ENCODE data around the gene AP2A2.

AP2A2 gene

DNA sequence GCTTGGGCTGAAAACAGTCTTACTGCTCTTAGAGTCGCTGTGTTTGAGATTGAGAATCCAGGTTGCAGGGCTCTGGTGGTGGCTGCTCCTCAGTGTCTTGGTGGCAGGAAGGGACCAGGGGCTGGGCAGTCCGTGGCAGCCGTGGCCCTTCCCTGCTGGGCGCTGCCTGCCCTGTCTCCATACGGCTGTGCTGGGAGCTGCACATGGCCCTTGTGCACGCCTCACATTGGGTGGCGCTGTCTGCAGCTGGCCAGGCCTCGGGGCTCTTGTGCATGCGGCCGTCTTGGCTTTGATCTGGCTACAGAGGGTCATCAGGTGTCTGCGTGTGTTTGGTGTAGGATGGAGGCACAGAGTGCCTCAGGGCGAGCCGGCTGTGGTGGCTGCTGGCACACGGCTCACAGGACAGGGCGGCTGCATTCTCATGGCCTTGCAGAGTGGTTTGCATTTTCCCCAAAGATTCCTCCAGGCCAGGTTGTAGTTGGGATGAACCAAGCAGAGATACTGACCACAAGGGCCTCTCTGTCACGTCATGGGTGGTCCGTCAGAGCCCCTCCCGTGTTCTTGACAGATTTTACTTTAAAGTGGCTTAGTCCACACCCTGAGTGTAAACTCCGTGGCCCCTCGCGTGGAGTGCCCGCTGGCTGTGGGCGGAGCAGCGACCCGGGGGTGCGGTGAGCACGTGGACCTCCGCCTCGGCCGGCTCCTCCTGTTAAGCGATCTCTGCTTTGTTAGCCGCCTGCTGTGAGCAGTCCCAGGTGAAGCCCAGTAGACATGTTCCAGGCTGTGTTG lies 76.1 kb downstream of the AP2A2 start:
- H3K36me3 ChIP-seq (ENCODE audit: control insufficient read depth in 2 of 2, insufficient read depth in 1 of 2, low read length in 2 of 2): peaks cover 3 to 84% of the 10 kb centered on the region in 2 experiments; a peak in 2 of 3 replicates
- ChIA-PET CTCF (interaction anchor here (0.9 kb wide), 1 partner anchor 551 kb away, joined by 3 read pairs; no protein-coding TSS in a partner anchor), POLR2A (no interaction called here)
- no peaks in the 10 kb centered on the region for H3K4me1 ChIP-seq (ENCODE audit: control insufficient read depth, insufficient read depth, low read length)
- H3K4me3 ChIP-seq (ENCODE audit: low read depth, low read length): no peak overlapping the region
- H3K27ac ChIP-seq (ENCODE audit: extremely low read depth, low read depth, low read length): no peak overlapping the region
- H3K9me3 ChIP-seq (ENCODE audit: control insufficient read depth, insufficient read depth, low read depth, low read length): no peaks in the 10 kb centered on the region
- TF ChIP-seq ZNF843 (tag by site-specific recombination; IDR thresholded peaks at IDR 0.05) (no peak), ZBTB20 (tag by site-specific recombination; IDR thresholded peaks at IDR 0.05) (no peak), ZNF837 (tag by site-specific recombination; IDR thresholded peaks at IDR 0.05) (no peak), ZNF629 (tag by site-specific recombination; IDR thresholded peaks at IDR 0.05) (no peak), ZNF830 (tag by site-specific recombination; IDR thresholded peaks at IDR 0.05; ENCODE audit: low read depth) (no peak), ZNF677 (tag by site-specific recombination; IDR thresholded peaks at IDR 0.05) (no peak), ZNF548 (tag by site-specific recombination; IDR thresholded peaks at IDR 0.05) (no peak), ZBTB48 (tag by site-specific recombination; IDR thresholded peaks at IDR 0.05) (no peak), ZNF24 (tag by site-specific recombination; IDR thresholded peaks at IDR 0.05) (no peak), ZNF433 (tag by site-specific recombination; IDR thresholded peaks at IDR 0.05; ENCODE audit: low read depth) (no peak)
- TF ChIP-seq, protein P1, sequence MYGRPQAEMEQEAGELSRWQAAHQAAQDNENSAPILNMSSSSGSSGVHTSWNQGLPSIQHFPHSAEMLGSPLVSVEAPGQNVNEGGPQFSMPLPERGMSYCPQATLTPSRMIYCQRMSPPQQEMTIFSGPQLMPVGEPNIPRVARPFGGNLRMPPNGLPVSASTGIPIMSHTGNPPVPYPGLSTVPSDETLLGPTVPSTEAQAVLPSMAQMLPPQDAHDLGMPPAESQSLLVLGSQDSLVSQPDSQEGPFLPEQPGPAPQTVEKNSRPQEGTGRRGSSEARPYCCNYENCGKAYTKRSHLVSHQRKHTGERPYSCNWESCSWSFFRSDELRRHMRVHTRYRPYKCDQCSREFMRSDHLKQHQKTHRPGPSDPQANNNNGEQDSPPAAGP (tag by site-specific recombination; IDR thresholded peaks at IDR 0.05): no peak
- TF ChIP-seq, protein P2, sequence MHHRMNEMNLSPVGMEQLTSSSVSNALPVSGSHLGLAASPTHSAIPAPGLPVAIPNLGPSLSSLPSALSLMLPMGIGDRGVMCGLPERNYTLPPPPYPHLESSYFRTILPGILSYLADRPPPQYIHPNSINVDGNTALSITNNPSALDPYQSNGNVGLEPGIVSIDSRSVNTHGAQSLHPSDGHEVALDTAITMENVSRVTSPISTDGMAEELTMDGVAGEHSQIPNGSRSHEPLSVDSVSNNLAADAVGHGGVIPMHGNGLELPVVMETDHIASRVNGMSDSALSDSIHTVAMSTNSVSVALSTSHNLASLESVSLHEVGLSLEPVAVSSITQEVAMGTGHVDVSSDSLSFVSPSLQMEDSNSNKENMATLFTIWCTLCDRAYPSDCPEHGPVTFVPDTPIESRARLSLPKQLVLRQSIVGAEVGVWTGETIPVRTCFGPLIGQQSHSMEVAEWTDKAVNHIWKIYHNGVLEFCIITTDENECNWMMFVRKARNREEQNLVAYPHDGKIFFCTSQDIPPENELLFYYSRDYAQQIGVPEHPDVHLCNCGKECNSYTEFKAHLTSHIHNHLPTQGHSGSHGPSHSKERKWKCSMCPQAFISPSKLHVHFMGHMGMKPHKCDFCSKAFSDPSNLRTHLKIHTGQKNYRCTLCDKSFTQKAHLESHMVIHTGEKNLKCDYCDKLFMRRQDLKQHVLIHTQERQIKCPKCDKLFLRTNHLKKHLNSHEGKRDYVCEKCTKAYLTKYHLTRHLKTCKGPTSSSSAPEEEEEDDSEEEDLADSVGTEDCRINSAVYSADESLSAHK (tag by site-specific recombination; IDR thresholded peaks at IDR 0.05): no peak
- TF ChIP-seq, protein P3, sequence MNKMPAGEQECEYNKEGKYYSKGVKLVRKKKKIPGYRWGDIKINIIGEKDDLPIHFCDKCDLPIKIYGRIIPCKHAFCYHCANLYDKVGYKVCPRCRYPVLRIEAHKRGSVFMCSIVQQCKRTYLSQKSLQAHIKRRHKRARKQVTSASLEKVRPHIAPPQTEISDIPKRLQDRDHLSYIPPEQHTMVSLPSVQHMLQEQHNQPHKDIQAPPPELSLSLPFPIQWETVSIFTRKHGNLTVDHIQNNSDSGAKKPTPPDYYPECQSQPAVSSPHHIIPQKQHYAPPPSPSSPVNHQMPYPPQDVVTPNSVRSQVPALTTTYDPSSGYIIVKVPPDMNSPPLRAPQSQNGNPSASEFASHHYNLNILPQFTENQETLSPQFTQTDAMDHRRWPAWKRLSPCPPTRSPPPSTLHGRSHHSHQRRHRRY (tag by site-specific recombination; IDR thresholded peaks at IDR 0.05): no peak

DNA sequence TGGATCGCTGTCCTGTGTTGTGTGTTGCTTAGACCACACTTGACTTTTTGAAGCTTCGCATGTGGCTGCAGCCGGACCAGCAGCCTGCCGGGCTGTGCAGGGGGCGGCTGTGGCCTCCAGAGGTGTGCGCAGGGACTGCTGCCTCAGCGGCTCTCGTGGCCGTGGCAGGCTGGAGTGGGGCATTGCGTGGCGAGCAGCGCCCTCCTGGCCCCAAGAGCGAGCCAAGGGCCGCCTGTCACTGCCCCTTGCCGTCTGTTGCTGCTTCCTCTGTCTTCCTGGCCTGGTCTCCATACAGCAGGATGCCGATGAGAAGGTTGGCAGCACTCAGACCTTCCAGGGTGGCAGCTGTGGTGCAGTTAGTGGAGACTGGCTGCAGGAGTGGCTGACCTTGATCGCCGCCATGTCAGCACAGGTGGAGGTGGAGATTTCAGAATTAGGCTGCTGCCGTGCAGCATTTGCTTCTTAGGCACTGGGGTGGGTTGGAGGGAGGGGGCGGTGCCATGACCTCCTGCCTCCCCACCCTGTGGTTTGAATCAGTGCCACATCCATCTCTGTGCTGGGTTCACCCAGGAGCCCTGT lies 76.8 kb downstream of the AP2A2 start:
- Histone ChIP-seq H3K4me3 (ENCODE audit: low read depth, low read length) (no peak overlapping the region), H3K9me3 (ENCODE audit: control insufficient read depth, insufficient read depth, low read depth, low read length) (no peaks in the 10 kb centered on the region), H3K4me1 (ENCODE audit: control insufficient read depth, insufficient read depth, low read length) (no peaks in the 10 kb centered on the region), H3K27ac (ENCODE audit: extremely low read depth, low read depth, low read length) (no peak overlapping the region), H3K36me3 (ENCODE audit: control insufficient read depth in 2 of 2, insufficient read depth in 1 of 2, low read length in 2 of 2) (peaks cover 3 to 84% of the 10 kb centered on the region in 2 experiments; a peak in 2 of 3 replicates)
- POLR2A ChIA-PET: interaction anchor here (1.0 kb wide), 1 partner anchor 104 kb away, joined by 3 read pairs; no protein-coding TSS in a partner anchor
- CTCF ChIA-PET: no interaction called here
- peak; percentile 82 for TF ChIP-seq KLF1 (tag by site-specific recombination; IDR thresholded peaks at IDR 0.05)
- TF ChIP-seq ZNF426 (tag by site-specific recombination; IDR thresholded peaks at IDR 0.05): no peak

DNA sequence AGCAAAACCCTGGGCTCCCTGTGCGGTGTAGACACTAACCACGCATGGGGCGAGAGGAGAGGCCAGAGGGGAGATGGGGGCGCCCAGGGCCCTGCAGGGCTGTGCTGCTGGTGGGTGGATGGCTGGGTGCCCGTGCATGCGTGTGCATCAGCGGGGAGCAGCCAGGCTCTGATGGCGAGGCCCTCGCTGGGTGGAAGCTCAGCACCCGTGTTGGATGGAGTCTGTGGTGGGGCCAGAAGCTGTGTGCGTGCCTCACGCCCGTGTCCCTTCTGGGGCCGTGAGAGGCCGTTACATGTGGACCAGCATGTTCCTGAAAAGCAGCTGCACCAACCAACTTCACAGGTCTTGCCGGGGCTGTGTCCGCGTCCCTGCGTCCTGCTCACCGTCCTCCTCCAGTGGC lies 77.5 kb downstream of the AP2A2 start:
- peaks cover 3 to 91% of the 10 kb centered on the region in 2 experiments; a peak in 2 of 3 replicates for H3K36me3 ChIP-seq (ENCODE audit: control insufficient read depth in 2 of 2, insufficient read depth in 1 of 2, low read length in 2 of 2)
- no peaks in the 10 kb centered on the region for H3K9me3 ChIP-seq (ENCODE audit: control insufficient read depth, insufficient read depth, low read depth, low read length)
- no peak overlapping the region for H3K27ac ChIP-seq (ENCODE audit: extremely low read depth, low read depth, low read length)
- no peak overlapping the region for H3K4me3 ChIP-seq (ENCODE audit: low read depth, low read length)
- CTCF ChIA-PET: no interaction called here
- POLR2A ChIA-PET: interaction anchor here (1.0 kb wide), 1 partner anchor 105 kb away, joined by 3 read pairs; no protein-coding TSS in a partner anchor
- no peaks in the 10 kb centered on the region for H3K4me1 ChIP-seq (ENCODE audit: control insufficient read depth, insufficient read depth, low read length)
- TF ChIP-seq ZFP37 (tag by site-specific recombination; IDR thresholded peaks at IDR 0.05): no peak
- TF ChIP-seq MEIS1 (CRISPR knock-in tag; IDR thresholded peaks at IDR 0.05; ENCODE audit: borderline replicate concordance): no peak
- no peak for TF ChIP-seq ZNF146 (tag by site-specific recombination; IDR thresholded peaks at IDR 0.05)
- TF ChIP-seq ZNF670 (tag by site-specific recombination; IDR thresholded peaks at IDR 0.05; ENCODE audit: low read depth): no peak
- no peak for TF ChIP-seq ZNF76 (tag by site-specific recombination; IDR thresholded peaks at IDR 0.05; ENCODE audit: borderline replicate concordance, low read depth)
- no peak for TF ChIP-seq EGR2 (tag by site-specific recombination; IDR thresholded peaks at IDR 0.05; ENCODE audit: low read depth)
- no peak for TF ChIP-seq ZFHX2 (tag by site-specific recombination; conservative IDR thresholded peaks at IDR 0.05)
- TF ChIP-seq, protein P4, sequence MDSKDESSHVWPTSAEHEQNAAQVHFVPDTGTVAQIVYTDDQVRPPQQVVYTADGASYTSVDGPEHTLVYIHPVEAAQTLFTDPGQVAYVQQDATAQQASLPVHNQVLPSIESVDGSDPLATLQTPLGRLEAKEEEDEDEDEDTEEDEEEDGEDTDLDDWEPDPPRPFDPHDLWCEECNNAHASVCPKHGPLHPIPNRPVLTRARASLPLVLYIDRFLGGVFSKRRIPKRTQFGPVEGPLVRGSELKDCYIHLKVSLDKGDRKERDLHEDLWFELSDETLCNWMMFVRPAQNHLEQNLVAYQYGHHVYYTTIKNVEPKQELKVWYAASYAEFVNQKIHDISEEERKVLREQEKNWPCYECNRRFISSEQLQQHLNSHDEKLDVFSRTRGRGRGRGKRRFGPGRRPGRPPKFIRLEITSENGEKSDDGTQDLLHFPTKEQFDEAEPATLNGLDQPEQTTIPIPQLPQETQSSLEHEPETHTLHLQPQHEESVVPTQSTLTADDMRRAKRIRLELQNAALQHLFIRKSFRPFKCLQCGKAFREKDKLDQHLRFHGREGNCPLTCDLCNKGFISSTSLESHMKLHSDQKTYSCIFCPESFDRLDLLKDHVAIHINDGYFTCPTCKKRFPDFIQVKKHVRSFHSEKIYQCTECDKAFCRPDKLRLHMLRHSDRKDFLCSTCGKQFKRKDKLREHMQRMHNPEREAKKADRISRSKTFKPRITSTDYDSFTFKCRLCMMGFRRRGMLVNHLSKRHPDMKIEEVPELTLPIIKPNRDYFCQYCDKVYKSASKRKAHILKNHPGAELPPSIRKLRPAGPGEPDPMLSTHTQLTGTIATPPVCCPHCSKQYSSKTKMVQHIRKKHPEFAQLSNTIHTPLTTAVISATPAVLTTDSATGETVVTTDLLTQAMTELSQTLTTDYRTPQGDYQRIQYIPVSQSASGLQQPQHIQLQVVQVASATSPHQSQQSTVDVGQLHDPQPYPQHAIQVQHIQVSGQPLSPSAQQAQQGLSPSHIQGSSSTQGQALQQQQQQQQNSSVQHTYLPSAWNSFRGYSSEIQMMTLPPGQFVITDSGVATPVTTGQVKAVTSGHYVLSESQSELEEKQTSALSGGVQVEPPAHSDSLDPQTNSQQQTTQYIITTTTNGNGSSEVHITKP (tag by site-specific recombination; IDR thresholded peaks at IDR 0.05): no peak
